ENCODE results near the gene UGT8.

DNA sequence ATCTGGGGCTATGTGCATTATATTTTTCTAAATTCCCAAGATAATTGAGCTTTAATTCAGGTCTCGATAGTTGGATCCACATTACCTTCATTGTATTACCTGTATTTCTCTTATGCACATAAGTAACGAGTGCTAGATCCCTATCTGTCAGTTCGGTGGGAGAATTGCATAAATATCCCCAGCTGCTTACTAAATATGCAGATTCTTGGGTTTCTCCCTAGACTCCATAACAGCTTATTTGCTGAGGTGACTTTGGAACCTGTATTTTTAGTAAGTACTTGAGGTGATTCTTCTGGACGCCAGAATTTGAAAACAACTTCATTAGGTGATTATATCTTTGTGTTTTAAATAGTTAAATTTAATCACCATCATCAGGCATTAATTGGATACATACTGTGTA, 15.0 kb downstream of the UGT8 start:
- TF ChIP-seq POLR2AphosphoS5 (IDR thresholded peaks at IDR 0.05; ENCODE audit: borderline replicate concordance, low read depth, low read length): no peak
- TF ChIP-seq EZH2 (IDR thresholded peaks at IDR 0.05): no peak
